T-helper 1 cell (primary cell): ENCODE data around the gene TMED6.
"Not testable (repeated sequence)": the region's sequence is repeated elsewhere in the genome, so short reads cannot be mapped to it uniquely, and the experiment has no call there.

Experiments used
- DNase-seq, 5 donors: peaks; one replicate each; pipeline ENCODE4 v3.0.0-alpha.2; 2012 to 2020

Gene TMED6

DNA sequence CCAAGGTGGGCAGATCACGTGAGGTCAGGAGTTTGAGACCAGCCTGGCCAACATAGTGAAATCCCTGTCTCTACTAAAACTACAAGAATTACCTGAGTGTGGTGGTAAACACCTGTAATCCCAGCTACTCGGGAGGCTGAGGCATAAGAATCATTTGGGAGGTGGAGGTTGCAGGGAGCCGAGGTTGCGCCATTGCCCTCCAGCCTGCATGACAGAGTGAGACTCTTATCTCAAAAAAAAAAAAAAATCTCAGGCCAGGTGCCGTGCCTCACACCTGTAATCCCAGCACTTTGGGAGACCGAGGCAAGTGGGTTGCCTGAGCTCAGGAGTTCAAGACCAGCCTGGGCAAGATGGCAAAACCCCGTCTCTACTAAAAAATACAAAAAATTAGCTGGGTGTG, 54.8 kb downstream of the TMED6 start:
- not testable (repeated sequence) for DNase-seq

DNA sequence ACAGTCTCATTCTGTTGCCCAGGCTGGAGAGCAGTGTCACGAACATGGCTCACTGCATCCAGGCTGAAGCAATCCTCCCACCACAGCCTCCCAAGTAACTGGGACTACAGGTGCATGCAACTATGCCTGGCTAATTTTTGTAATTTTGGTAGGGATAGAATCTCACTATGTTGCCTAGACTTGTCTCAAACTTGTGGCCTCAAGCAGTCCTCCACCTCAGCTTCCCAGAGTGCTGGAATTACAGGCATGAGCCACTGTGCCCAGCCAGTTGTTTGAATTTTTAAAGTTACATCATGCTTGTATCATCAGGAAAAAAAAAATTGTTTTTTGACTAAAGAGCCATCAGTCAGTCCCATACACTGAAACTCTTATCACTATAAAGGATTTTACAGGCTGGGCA, 57.5 kb downstream of the TMED6 start:
- no peak for DNase-seq

DNA sequence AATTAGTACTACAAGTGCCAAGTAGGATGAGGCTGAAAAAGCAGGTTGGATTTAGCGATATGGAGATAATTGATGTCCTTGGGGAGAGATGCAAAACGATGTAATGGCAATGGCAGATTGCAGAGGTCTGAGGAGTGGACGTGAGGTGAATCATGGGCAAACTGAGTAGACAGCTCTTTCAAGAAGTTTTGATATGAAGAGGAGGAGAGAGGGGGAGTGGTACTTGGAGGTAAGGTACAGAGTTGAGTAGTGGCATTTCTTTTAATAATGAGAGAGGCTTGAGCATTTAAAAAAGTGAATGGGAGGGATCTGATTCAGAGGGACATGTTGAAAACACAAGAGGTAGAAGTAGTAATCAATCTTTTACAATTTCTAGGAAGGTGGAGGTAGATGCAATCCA, 58.2 kb downstream of the TMED6 start:
- no peak for DNase-seq
